GM19240 (cell line): ENCODE measurements around the gene NOXA1.

Experiments
- DNase-seq: peaks from one replicate; pipeline ENCODE4 v3.0.0; 2011; ENCODE audit warnings: low spot score; ENCODE audit not compliant: insufficient read length

NOXA1 gene

DNA sequence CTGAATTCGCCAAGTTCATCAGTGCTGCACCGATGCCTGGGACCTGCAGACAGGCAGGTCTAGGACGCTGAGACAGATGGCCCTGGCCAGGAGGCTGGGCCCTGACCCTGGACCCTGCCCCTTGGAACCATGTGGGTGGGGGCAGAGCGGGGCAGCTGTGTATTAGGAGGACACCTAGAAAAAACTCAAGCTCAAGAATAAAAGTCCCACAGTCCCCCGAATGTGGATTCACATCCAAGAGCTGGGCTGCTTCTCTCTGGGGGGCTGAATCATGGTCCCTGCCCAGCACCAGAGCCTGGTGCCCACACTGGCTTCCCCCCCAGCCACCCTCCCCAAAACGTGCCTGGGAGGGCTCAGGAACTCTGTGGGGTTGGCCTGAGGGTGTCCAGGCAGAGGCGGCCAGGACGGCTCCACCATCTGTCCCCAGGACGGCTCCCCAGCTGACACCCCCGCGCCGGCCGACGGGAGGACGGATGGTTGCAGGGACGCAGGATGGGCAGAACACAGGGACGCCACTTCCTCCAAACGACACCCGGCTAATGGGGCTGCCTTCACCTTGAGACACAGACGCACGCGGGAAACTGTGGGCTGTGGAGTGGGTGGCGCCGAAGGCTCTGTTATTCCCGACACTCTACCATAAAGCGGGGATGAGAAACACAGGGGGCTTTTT, 35.2 kb upstream of the NOXA1 start:
- no peak for DNase-seq

DNA sequence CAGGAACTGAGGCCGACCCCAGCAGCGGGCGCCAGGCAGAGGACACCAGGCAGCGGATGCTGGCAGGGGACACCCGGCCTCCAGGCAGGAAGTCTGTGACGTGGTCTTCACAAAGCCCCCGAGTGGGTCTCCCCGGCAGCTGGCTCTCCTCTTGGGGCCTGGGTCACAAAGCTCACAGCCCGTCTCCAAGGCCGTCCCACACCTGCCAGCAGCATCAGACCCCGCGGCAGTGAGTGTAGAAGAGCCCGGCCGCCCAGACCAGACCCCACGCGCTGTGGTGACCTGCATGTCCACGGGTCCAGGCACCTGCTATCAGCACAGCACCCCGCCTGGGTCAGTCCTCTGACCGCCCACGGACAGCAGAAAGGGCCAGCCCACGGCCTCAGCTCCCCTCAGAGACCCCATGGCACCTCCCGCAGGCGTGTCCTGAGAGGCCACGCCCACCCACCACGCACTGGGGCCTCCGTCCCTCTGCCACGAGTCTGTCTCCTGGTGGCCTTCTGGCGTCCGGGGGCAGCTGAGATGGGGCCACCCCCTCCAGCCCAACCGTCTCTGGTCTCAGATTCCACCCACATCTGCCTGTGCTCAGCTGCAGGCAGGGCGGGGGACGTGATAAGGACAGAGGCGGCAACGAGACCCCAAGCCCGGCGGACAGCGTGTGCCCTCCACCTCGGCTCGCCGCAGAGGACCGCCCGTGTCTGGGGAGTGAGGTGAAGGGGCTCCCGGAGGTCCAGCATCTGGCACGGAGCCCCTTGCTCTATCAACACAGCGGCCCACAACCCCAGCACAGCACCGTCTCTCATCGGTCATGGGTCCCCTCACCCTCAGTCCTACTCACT, 34.4 kb upstream of the NOXA1 start:
- DNase-seq, result no peak

- no peak for DNase-seq
These were observed 33.8 kb upstream of the NOXA1 start for GRCh38 chr9:137389428-137389746.

DNA sequence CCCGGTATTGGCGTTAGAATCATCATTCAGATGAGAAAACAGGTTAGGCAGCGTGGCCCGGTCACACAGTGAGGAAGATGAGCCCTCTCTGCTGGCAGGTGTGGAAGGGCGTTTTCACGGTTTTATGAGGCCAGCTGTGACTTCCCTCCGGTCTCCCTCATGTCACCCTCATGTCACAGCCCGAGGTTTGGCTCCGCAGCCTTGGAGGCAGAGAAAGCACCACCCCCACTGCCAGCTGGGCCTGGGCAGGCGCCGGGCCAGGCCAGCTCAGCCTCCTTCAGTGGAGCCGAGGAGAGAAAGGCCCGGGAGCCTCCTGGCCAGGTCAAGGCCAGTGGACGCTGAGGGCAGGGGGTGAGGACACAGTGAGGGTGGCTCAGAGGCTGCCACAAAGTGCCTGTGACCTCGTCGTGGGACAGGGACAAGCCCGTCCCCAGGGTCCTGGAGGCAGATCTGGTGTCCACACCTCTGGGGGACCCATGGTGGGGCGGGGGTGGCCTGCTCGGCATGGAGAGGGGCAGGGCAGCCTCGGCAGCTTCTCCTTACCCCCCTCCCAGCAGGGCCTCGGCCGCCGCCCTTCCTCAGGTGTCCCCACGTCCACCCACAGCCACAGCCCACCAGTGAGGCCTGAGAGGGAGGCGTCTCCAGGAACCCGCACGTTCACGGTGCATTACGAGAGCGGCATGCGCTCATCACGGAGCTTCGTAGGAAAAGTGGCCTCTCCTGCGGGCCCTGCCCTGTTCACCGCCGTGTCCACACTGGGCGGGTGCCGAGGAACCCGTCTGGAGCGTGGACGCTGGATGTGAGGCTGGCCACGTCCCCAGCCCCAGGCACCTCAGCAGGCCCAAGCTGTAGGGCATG, 32.4 kb upstream of the NOXA1 start:
- no peak for DNase-seq

GRCh38 chr9:137391411-137391754, 31.8 kb upstream of the NOXA1 start:
- no peak for DNase-seq

- no peak for DNase-seq
These were observed 30.8 kb upstream of the NOXA1 start for GRCh38 chr9:137392232-137393007.

GRCh38 chr9:137393176-137394150, 29.7 kb upstream of the NOXA1 start:
- no peak for DNase-seq

- DNase-seq, result no peak
These were observed 28.1 kb upstream of the NOXA1 start for GRCh38 chr9:137394866-137395665.

GRCh38 chr9:137395666-137396010, 27.6 kb upstream of the NOXA1 start:
- no peak for DNase-seq

DNA sequence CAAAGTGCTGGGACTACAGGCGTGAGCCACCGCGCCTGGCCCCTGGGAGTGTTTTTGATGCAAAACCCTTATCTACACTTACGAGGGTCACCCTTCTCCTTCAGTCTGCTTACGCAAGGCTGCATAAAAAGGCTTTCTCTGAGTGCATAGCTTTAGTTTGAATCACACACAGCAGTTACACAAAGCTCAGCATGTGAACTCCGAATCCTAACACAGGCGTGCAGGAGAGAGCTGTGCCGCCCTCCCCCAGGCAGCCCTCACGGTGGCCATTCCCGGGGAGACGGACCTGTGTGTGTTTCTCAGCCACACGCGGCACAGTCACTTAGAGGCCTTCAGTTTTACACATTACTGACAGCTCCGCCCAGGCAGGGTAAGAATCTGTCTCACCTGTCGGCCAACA, 27.0 kb upstream of the NOXA1 start:
- no peak for DNase-seq

- DNase-seq, result no peak
These were observed 26.4 kb upstream of the NOXA1 start for GRCh38 chr9:137396634-137397367.

- DNase-seq, result no peak
These were observed 25.3 kb upstream of the NOXA1 start for GRCh38 chr9:137397675-137398423.

- DNase-seq, result no peak
These were observed 24.4 kb upstream of the NOXA1 start for GRCh38 chr9:137398561-137399468.

DNA sequence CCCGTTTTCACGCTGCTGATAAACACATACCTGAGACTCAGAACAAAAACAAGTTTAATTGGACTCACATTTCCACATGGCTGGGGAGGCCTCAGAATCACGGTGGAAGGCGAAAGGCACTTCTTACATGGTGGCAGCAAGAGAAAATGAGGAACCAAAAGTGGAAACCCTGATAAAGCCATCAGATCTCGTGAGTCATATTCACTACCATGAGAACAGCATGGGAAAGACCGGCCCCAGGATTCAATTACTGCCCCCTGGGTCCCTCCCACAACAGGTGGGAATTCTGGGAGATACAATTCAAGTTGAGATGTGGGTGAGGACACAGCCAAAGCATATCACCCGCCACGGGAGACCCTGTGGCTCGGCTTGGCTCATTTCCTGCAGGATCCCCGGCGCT, 20.4 kb upstream of the NOXA1 start:
- DNase-seq, result no peak

- no peak for DNase-seq
These were observed 19.9 kb upstream of the NOXA1 start for GRCh38 chr9:137403269-137403668.

GRCh38 chr9:137404961-137405567, 18.1 kb upstream of the NOXA1 start:
- no peak for DNase-seq

GRCh38 chr9:137405677-137406081, 17.5 kb upstream of the NOXA1 start:
- DNase-seq, result no peak
